H1 (cell line): ENCODE data around the gene GDPD3. TPM values are rescaled to one million over a fixed set of nuclear protein-coding genes. Genes with fewer than 3 reads are reported as not detected.

ENCODE experiments used
- CBX8 ChIP-seq: fragments of 300-800, 300-1000 bp; sonication (generic); IDR thresholded peaks from 2 replicates; pipeline ENCODE4 v1.7.1; 2016; ENCODE audit warnings: low read depth, low read length, borderline replicate concordance
- CEBPB ChIP-seq: IDR thresholded peaks from 2 replicates; pipeline ENCODE4 v1.6.1; 2012; ENCODE audit warnings: low read depth, low read length
- GABPA ChIP-seq: IDR thresholded peaks from 2 replicates; pipeline ENCODE4 v1.6.1; 2011; ENCODE audit warnings: mild to moderate bottlenecking, low read length, moderate library complexity, borderline replicate concordance; ENCODE audit not compliant: insufficient read depth
- JUN ChIP-seq: IDR thresholded peaks from 2 replicates; pipeline ENCODE4 v1.6.1; 2011; ENCODE audit warnings: low read depth, mild to moderate bottlenecking, improper control_type of control experiment, low read length
- KDM5A ChIP-seq: fragments of 200-600 bp; IDR thresholded peaks from 2 replicates; pipeline ENCODE4 v1.7.1; 2012; ENCODE audit warnings: mild to moderate bottlenecking, low read length, inconsistent platforms, mixed read lengths
- RXRA ChIP-seq: IDR thresholded peaks from 2 replicates; pipeline ENCODE4 v1.6.1; 2011; ENCODE audit warnings: low read depth, mild to moderate bottlenecking, low read length, moderate library complexity; ENCODE audit not compliant: insufficient read depth
- SIN3A ChIP-seq, 2 experiments: IDR thresholded peaks in 1 of 2; conservative IDR thresholded peaks in 1 of 2; 2 replicates each; pipeline ENCODE4 v1.6.1; 2011 to 2012; ENCODE audit warnings: low read length in 2 of 2, improper control_type of control experiment in 1 of 2, low read depth in 1 of 2, mild to moderate bottlenecking in 1 of 2
- YY1 ChIP-seq: IDR thresholded peaks from 2 replicates; pipeline ENCODE4 v1.6.1; 2011; ENCODE audit warnings: low read depth, mild to moderate bottlenecking, low read length
- polyA plus RNA-seq, 7 experiments: library from polyadenylated mRNA; depleted of rRNA in 3 of 7; stranded (reverse) in 5 of 7; unstranded in 2 of 7; fragments of >200 nt in 5 of 7; fragments of 200-250 nt in 2 of 7; gene quantifications; 1 replicate in 5 of 7; 2 replicates in 1 of 7; 4 replicates in 1 of 7; pipeline versions ENCODE4 v1.2.1 to v1.2.3, GENCODE V29; 2011 to 2013; ENCODE audit warnings: missing spikeins in 2 of 7, mixed read lengths in 2 of 7
- total RNA-seq: library from RNA; stranded (reverse); fragmentation: NEBNext Ultra II Directional; extraction: Animal tissue kit (Norgen Biotek cat#: 25700); gene quantifications from 2 replicates; pipeline ENCODE4 v1.2.1, GENCODE V29; 2021
- TF ChIP-seq, protein P1 (sequence below): fragments of 300-600 bp; sonication (generic); IDR thresholded peaks from 2 replicates; pipeline ENCODE4 v1.7.1; 2012; ENCODE audit warnings: low read length, moderate library complexity, mild to moderate bottlenecking, inconsistent platforms; ENCODE audit not compliant: insufficient replicate concordance

GDPD3 gene
- total and polyA plus RNA-seq, 2 of the 8 experiments (the other 6 are each of a cell fraction or from before 2014, with no cell fraction given) = 0.20 TPM; not detected in 1

- TF ChIP-seq, protein P1, sequence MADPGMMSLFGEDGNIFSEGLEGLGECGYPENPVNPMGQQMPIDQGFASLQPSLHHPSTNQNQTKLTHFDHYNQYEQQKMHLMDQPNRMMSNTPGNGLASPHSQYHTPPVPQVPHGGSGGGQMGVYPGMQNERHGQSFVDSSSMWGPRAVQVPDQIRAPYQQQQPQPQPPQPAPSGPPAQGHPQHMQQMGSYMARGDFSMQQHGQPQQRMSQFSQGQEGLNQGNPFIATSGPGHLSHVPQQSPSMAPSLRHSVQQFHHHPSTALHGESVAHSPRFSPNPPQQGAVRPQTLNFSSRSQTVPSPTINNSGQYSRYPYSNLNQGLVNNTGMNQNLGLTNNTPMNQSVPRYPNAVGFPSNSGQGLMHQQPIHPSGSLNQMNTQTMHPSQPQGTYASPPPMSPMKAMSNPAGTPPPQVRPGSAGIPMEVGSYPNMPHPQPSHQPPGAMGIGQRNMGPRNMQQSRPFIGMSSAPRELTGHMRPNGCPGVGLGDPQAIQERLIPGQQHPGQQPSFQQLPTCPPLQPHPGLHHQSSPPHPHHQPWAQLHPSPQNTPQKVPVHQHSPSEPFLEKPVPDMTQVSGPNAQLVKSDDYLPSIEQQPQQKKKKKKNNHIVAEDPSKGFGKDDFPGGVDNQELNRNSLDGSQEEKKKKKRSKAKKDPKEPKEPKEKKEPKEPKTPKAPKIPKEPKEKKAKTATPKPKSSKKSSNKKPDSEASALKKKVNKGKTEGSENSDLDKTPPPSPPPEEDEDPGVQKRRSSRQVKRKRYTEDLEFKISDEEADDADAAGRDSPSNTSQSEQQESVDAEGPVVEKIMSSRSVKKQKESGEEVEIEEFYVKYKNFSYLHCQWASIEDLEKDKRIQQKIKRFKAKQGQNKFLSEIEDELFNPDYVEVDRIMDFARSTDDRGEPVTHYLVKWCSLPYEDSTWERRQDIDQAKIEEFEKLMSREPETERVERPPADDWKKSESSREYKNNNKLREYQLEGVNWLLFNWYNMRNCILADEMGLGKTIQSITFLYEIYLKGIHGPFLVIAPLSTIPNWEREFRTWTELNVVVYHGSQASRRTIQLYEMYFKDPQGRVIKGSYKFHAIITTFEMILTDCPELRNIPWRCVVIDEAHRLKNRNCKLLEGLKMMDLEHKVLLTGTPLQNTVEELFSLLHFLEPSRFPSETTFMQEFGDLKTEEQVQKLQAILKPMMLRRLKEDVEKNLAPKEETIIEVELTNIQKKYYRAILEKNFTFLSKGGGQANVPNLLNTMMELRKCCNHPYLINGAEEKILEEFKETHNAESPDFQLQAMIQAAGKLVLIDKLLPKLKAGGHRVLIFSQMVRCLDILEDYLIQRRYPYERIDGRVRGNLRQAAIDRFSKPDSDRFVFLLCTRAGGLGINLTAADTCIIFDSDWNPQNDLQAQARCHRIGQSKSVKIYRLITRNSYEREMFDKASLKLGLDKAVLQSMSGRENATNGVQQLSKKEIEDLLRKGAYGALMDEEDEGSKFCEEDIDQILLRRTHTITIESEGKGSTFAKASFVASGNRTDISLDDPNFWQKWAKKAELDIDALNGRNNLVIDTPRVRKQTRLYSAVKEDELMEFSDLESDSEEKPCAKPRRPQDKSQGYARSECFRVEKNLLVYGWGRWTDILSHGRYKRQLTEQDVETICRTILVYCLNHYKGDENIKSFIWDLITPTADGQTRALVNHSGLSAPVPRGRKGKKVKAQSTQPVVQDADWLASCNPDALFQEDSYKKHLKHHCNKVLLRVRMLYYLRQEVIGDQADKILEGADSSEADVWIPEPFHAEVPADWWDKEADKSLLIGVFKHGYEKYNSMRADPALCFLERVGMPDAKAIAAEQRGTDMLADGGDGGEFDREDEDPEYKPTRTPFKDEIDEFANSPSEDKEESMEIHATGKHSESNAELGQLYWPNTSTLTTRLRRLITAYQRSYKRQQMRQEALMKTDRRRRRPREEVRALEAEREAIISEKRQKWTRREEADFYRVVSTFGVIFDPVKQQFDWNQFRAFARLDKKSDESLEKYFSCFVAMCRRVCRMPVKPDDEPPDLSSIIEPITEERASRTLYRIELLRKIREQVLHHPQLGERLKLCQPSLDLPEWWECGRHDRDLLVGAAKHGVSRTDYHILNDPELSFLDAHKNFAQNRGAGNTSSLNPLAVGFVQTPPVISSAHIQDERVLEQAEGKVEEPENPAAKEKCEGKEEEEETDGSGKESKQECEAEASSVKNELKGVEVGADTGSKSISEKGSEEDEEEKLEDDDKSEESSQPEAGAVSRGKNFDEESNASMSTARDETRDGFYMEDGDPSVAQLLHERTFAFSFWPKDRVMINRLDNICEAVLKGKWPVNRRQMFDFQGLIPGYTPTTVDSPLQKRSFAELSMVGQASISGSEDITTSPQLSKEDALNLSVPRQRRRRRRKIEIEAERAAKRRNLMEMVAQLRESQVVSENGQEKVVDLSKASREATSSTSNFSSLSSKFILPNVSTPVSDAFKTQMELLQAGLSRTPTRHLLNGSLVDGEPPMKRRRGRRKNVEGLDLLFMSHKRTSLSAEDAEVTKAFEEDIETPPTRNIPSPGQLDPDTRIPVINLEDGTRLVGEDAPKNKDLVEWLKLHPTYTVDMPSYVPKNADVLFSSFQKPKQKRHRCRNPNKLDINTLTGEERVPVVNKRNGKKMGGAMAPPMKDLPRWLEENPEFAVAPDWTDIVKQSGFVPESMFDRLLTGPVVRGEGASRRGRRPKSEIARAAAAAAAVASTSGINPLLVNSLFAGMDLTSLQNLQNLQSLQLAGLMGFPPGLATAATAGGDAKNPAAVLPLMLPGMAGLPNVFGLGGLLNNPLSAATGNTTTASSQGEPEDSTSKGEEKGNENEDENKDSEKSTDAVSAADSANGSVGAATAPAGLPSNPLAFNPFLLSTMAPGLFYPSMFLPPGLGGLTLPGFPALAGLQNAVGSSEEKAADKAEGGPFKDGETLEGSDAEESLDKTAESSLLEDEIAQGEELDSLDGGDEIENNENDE = no peak
- TF ChIP-seq RXRA (no peak), SIN3A (conservative IDR thresholded peaks at IDR 0.05 in 1 of 2, IDR thresholded peaks at IDR 0.05 in 1 of 2; ENCODE audit: low read depth in 1 of 2, low read length in 2 of 2) (0 out of 4 replicates have a peak, but pooled peaks of 1 of the 2 experiments have one; percentile 39), CBX8 (no peak), CEBPB (no peak), JUN (no peak), YY1 (no peak), GABPA (no peak), KDM5A (no peak)
These were observed 49.2 kb downstream of the GDPD3 start (continued) for GRCh38 chr16:30063893-30064728.
